HEK293 (cell line): ENCODE measurements around the gene INHBA.

Experiments used
- CTCF ChIA-PET: fragments of 350-600 bp; formaldehyde crosslinking; extraction: SDS; loops from one replicate; lab custom pipeline; 2021; ENCODE audit warnings: antibody characterized with exemption; lab: Yijun Ruan, JAX
- POLR2A ChIA-PET: fragments of 300-600 bp; formaldehyde crosslinking; extraction: SDS; loops from one replicate; lab custom pipeline; 2020; ENCODE audit warnings: antibody characterized with exemption, inconsistent platforms; lab: Yijun Ruan, JAX
- H3K27ac ChIP-seq: fragments of 200-500 bp; sonication (Bioruptor generic); 2 replicates; pipeline ENCODE4 v1.5.1; 2014; ENCODE audit warnings: low read depth, low read length, control low read depth, inconsistent platforms; ENCODE audit errors: extremely low read depth
- H3K36me3 ChIP-seq, 2 experiments: fragments of 200-500 bp in 1 of 2; sonication (Bioruptor generic) in 1 of 2; 1 replicate in 1 of 2; 2 replicates in 1 of 2; pipeline ENCODE4 v1.5.1; 2014 to 2017; ENCODE audit warnings: inconsistent platforms in 2 of 2, low read length in 2 of 2; ENCODE audit not compliant: control insufficient read depth in 2 of 2, insufficient read depth in 1 of 2
- H3K4me1 ChIP-seq: fragments of 200-500 bp; sonication (Bioruptor generic); 2 replicates; pipeline ENCODE4 v1.5.1; 2014; ENCODE audit warnings: mild to moderate bottlenecking, low read length, inconsistent platforms; ENCODE audit not compliant: control insufficient read depth, insufficient read depth
- H3K4me3 ChIP-seq: 2 replicates; pipeline ENCODE4 v1.5.1; 2011; ENCODE audit warnings: low read depth, mild to moderate bottlenecking, control low read depth, low read length, moderate library complexity
- H3K9me3 ChIP-seq: fragments of 200-500 bp; sonication (Bioruptor generic); 2 replicates; pipeline ENCODE4 v1.5.1; 2014; ENCODE audit warnings: low read depth, low read length, inconsistent platforms; ENCODE audit not compliant: control insufficient read depth, insufficient read depth
- BCL6B ChIP-seq: fragments of 450-650 bp; formaldehyde crosslinking; IDR thresholded peaks from 2 replicates; pipeline ENCODE4 v1.5.1; 2017; ENCODE audit warnings: missing biosample characterization, missing genetic modification characterization
- OVOL3 ChIP-seq: fragments of 450-650 bp; formaldehyde crosslinking; IDR thresholded peaks from 2 replicates; pipeline ENCODE4 v1.5.1; 2016; ENCODE audit warnings: missing biosample characterization, missing genetic modification characterization
- SCRT2 ChIP-seq: fragments of 450-650 bp; formaldehyde crosslinking; IDR thresholded peaks from 2 replicates; pipeline ENCODE4 v1.5.1; 2016; ENCODE audit warnings: missing biosample characterization, missing genetic modification characterization
- SETDB1 ChIP-seq: IDR thresholded peaks from one replicate; pipeline ENCODE4 v1.6.1; 2017; ENCODE audit warnings: mild to moderate bottlenecking, low read length, moderate library complexity, mixed read lengths; ENCODE audit not compliant: insufficient read length
- ZBTB8A ChIP-seq: fragments of 450-650 bp; formaldehyde crosslinking; IDR thresholded peaks from 2 replicates; pipeline ENCODE4 v1.5.1; 2016; ENCODE audit warnings: missing biosample characterization, missing genetic modification characterization
- ZNF121 ChIP-seq: fragments of 450-650 bp; formaldehyde crosslinking; IDR thresholded peaks from 2 replicates; pipeline ENCODE4 v1.5.1; 2016; ENCODE audit warnings: missing biosample characterization, missing genetic modification characterization
- ZNF169 ChIP-seq: fragments of 450-650 bp; formaldehyde crosslinking; IDR thresholded peaks from 2 replicates; pipeline ENCODE4 v1.5.1; 2016; ENCODE audit warnings: missing biosample characterization, missing genetic modification characterization
- ZNF335 ChIP-seq: fragments of 450-650 bp; formaldehyde crosslinking; conservative IDR thresholded peaks from 2 replicates; pipeline ENCODE4 v1.5.1; 2016; ENCODE audit warnings: missing biosample characterization, missing genetic modification characterization
- ZNF549 ChIP-seq: fragments of 450-650 bp; IDR thresholded peaks from 2 replicates; pipeline ENCODE4 v1.5.1; 2018; ENCODE audit warnings: missing biosample characterization, missing genetic modification characterization, mild to moderate bottlenecking, inconsistent platforms, moderate library complexity
- ZNF596 ChIP-seq: fragments of 450-650 bp; IDR thresholded peaks from 2 replicates; pipeline ENCODE4 v1.5.0; 2018; ENCODE audit warnings: missing biosample characterization, mild to moderate bottlenecking, missing genetic modification characterization, moderate library complexity
- ZNF629 ChIP-seq: fragments of 450-650 bp; formaldehyde crosslinking; IDR thresholded peaks from 2 replicates; pipeline ENCODE4 v1.5.1; 2017; ENCODE audit warnings: missing biosample characterization, missing genetic modification characterization
- ZNF677 ChIP-seq: fragments of 450-650 bp; IDR thresholded peaks from 2 replicates; pipeline ENCODE4 v1.5.0; 2018; ENCODE audit warnings: missing biosample characterization, mild to moderate bottlenecking, missing genetic modification characterization, moderate library complexity
- ZNF776 ChIP-seq: fragments of 450-650 bp; formaldehyde crosslinking; IDR thresholded peaks from 2 replicates; pipeline ENCODE4 v1.5.0; 2017; ENCODE audit warnings: missing biosample characterization, missing genetic modification characterization, borderline replicate concordance
- ZNF777 ChIP-seq: fragments of 450-650 bp; formaldehyde crosslinking; IDR thresholded peaks from 2 replicates; pipeline ENCODE4 v1.5.1; 2017; ENCODE audit warnings: missing biosample characterization, missing genetic modification characterization, borderline replicate concordance
- TF ChIP-seq, protein P1 (sequence below): fragments of 450-650 bp; formaldehyde crosslinking; IDR thresholded peaks from 2 replicates; pipeline ENCODE4 v1.5.1; 2016; ENCODE audit warnings: missing biosample characterization, missing genetic modification characterization
- TF ChIP-seq, protein P2 (sequence below): fragments of 450-650 bp; formaldehyde crosslinking; IDR thresholded peaks from 2 replicates; pipeline ENCODE4 v1.5.1; 2017; ENCODE audit warnings: missing biosample characterization, missing genetic modification characterization
- TF ChIP-seq, protein P3 (sequence below): fragments of 450-650 bp; formaldehyde crosslinking; IDR thresholded peaks from 2 replicates; pipeline ENCODE4 v1.5.0; 2017; ENCODE audit warnings: missing biosample characterization, missing genetic modification characterization, borderline replicate concordance
- TF ChIP-seq, protein P4 (sequence below): fragments of 450-650 bp; IDR thresholded peaks from 2 replicates; pipeline ENCODE4 v1.5.1; 2018; ENCODE audit warnings: missing biosample characterization, missing genetic modification characterization
- TF ChIP-seq, protein P5 (sequence below): fragments of 450-650 bp; formaldehyde crosslinking; IDR thresholded peaks from 2 replicates; pipeline ENCODE4 v1.5.1; 2017; ENCODE audit warnings: missing biosample characterization, mild to moderate bottlenecking, missing genetic modification characterization, moderate library complexity
- TF ChIP-seq, protein P6 (sequence below): fragments of 450-650 bp; formaldehyde crosslinking; IDR thresholded peaks from 2 replicates; pipeline ENCODE4 v1.5.1; 2017; ENCODE audit warnings: missing biosample characterization, missing genetic modification characterization
- TF ChIP-seq, protein P7 (sequence below): fragments of 450-650 bp; formaldehyde crosslinking; IDR thresholded peaks from 2 replicates; pipeline ENCODE4 v1.5.1; 2016; ENCODE audit warnings: missing biosample characterization, missing genetic modification characterization

INHBA gene

DNA sequence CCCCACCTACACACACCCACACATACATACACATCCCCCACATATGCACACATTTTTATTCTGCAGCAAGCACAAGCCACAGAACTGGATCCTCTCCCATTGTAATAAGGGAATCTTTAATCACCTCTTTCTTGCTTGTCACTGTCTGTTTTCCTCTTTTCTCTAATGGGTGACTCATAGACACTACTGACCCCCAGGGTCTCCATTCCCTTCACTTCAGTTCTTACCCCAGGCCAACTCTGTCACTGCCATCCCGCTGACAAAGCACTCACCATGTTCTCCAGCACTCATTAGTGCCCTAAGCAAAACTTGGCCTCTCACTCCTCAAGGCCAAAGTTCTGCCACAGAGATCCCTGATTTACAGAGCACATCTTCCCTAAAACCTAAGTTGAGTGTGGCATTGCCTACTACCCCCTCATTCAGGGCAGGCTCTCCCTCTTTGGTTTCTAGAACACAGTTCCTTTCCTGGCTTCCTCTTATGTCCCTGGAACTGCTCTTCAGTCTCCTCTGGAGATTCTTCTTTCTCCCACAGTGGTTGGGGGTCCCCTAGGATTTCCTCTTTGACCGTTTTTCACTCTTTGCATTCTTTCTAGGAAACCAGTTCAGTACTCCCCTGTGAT, 39.6 kb upstream of the INHBA start:
- ChIA-PET CTCF (no interaction called here), POLR2A (no interaction called here)
- Histone ChIP-seq H3K36me3 (no peaks in the 10 kb centered on the region), H3K27ac (no peak overlapping the region), H3K9me3 (no peaks in the 10 kb centered on the region; the same call in 1 of the 2 replicates), H3K4me3 (no peak overlapping the region), H3K4me1 (no peaks in the 10 kb centered on the region)
- TF ChIP-seq ZBTB8A (tag by site-specific recombination) (no peak), ZNF596 (no peak), OVOL3 (tag by site-specific recombination) (no peak), BCL6B (tag by site-specific recombination) (no peak)
- TF ChIP-seq, protein P1, sequence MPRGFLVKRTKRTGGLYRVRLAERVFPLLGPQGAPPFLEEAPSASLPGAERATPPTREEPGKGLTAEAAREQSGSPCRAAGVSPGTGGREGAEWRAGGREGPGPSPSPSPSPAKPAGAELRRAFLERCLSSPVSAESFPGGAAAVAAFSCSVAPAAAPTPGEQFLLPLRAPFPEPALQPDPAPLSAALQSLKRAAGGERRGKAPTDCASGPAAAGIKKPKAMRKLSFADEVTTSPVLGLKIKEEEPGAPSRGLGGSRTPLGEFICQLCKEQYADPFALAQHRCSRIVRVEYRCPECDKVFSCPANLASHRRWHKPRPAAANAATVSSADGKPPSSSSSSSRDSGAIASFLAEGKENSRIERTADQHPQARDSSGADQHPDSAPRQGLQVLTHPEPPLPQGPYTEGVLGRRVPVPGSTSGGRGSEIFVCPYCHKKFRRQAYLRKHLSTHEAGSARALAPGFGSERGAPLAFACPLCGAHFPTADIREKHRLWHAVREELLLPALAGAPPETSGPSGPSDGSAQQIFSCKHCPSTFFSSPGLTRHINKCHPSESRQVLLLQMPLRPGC (tag by site-specific recombination): no peak
- TF ChIP-seq, protein P2, sequence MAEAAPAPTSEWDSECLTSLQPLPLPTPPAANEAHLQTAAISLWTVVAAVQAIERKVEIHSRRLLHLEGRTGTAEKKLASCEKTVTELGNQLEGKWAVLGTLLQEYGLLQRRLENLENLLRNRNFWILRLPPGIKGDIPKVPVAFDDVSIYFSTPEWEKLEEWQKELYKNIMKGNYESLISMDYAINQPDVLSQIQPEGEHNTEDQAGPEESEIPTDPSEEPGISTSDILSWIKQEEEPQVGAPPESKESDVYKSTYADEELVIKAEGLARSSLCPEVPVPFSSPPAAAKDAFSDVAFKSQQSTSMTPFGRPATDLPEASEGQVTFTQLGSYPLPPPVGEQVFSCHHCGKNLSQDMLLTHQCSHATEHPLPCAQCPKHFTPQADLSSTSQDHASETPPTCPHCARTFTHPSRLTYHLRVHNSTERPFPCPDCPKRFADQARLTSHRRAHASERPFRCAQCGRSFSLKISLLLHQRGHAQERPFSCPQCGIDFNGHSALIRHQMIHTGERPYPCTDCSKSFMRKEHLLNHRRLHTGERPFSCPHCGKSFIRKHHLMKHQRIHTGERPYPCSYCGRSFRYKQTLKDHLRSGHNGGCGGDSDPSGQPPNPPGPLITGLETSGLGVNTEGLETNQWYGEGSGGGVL (tag by site-specific recombination): no peak

DNA sequence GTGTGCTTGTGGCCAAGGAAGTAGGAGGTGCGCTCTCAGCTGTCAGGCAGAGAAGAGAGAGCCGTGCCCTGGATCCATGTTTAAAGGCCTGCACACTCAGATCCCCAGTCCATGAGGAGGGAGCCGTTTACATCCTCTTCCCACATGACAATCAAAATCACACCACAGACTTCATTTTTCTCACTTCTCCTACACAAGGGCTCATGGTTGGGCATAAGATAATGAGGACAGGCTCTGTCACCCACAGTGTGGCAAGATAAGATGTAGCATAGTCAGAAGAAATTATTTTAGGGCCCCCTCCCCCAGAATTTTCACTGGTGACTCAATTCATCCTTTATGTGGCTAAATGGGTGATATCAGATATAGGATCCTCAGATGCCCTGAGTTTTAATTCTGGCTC, 35.9 kb upstream of the INHBA start:
- CTCF ChIA-PET: interaction anchor here (0.8 kb wide), 1 partner anchor 9 kb away, joined by 4 read pairs; no protein-coding TSS in a partner anchor
- Histone ChIP-seq H3K36me3 (no peaks in the 10 kb centered on the region), H3K4me3 (no peak overlapping the region), H3K27ac (no peak overlapping the region), H3K9me3 (no peaks in the 10 kb centered on the region; the same call in 1 of the 2 replicates), H3K4me1 (no peaks in the 10 kb centered on the region)
- POLR2A ChIA-PET: no interaction called here
- TF ChIP-seq, protein P3, sequence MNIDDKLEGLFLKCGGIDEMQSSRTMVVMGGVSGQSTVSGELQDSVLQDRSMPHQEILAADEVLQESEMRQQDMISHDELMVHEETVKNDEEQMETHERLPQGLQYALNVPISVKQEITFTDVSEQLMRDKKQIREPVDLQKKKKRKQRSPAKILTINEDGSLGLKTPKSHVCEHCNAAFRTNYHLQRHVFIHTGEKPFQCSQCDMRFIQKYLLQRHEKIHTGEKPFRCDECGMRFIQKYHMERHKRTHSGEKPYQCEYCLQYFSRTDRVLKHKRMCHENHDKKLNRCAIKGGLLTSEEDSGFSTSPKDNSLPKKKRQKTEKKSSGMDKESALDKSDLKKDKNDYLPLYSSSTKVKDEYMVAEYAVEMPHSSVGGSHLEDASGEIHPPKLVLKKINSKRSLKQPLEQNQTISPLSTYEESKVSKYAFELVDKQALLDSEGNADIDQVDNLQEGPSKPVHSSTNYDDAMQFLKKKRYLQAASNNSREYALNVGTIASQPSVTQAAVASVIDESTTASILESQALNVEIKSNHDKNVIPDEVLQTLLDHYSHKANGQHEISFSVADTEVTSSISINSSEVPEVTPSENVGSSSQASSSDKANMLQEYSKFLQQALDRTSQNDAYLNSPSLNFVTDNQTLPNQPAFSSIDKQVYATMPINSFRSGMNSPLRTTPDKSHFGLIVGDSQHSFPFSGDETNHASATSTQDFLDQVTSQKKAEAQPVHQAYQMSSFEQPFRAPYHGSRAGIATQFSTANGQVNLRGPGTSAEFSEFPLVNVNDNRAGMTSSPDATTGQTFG (tag by site-specific recombination): no peak
- TF ChIP-seq, protein P4, sequence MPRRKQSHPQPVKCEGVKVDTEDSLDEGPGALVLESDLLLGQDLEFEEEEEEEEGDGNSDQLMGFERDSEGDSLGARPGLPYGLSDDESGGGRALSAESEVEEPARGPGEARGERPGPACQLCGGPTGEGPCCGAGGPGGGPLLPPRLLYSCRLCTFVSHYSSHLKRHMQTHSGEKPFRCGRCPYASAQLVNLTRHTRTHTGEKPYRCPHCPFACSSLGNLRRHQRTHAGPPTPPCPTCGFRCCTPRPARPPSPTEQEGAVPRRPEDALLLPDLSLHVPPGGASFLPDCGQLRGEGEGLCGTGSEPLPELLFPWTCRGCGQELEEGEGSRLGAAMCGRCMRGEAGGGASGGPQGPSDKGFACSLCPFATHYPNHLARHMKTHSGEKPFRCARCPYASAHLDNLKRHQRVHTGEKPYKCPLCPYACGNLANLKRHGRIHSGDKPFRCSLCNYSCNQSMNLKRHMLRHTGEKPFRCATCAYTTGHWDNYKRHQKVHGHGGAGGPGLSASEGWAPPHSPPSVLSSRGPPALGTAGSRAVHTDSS: no peak
- TF ChIP-seq ZNF169 (tag by site-specific recombination) (no peak), ZNF776 (tag by site-specific recombination) (no peak), SCRT2 (tag by site-specific recombination) (no peak), ZNF629 (tag by site-specific recombination) (no peak), ZNF777 (tag by site-specific recombination) (no peak), ZNF677 (tag by site-specific recombination) (no peak), ZNF596 (no peak), SETDB1 (no peak), ZNF335 (no peak), ZNF121 (no peak), ZNF549 (no peak)
- TF ChIP-seq, protein P5, sequence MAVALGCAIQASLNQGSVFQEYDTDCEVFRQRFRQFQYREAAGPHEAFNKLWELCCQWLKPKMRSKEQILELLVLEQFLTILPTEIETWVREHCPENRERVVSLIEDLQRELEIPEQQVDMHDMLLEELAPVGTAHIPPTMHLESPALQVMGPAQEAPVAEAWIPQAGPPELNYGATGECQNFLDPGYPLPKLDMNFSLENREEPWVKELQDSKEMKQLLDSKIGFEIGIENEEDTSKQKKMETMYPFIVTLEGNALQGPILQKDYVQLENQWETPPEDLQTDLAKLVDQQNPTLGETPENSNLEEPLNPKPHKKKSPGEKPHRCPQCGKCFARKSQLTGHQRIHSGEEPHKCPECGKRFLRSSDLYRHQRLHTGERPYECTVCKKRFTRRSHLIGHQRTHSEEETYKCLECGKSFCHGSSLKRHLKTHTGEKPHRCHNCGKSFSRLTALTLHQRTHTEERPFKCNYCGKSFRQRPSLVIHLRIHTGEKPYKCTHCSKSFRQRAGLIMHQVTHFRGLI: no peak
- TF ChIP-seq, protein P6, sequence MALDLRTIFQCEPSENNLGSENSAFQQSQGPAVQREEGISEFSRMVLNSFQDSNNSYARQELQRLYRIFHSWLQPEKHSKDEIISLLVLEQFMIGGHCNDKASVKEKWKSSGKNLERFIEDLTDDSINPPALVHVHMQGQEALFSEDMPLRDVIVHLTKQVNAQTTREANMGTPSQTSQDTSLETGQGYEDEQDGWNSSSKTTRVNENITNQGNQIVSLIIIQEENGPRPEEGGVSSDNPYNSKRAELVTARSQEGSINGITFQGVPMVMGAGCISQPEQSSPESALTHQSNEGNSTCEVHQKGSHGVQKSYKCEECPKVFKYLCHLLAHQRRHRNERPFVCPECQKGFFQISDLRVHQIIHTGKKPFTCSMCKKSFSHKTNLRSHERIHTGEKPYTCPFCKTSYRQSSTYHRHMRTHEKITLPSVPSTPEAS (tag by site-specific recombination): no peak
- TF ChIP-seq, protein P7, sequence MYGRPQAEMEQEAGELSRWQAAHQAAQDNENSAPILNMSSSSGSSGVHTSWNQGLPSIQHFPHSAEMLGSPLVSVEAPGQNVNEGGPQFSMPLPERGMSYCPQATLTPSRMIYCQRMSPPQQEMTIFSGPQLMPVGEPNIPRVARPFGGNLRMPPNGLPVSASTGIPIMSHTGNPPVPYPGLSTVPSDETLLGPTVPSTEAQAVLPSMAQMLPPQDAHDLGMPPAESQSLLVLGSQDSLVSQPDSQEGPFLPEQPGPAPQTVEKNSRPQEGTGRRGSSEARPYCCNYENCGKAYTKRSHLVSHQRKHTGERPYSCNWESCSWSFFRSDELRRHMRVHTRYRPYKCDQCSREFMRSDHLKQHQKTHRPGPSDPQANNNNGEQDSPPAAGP (tag by site-specific recombination): no peak
